Measurements from ENCODE around the gene PHRF1.

The PHRF1 gene

DNA sequence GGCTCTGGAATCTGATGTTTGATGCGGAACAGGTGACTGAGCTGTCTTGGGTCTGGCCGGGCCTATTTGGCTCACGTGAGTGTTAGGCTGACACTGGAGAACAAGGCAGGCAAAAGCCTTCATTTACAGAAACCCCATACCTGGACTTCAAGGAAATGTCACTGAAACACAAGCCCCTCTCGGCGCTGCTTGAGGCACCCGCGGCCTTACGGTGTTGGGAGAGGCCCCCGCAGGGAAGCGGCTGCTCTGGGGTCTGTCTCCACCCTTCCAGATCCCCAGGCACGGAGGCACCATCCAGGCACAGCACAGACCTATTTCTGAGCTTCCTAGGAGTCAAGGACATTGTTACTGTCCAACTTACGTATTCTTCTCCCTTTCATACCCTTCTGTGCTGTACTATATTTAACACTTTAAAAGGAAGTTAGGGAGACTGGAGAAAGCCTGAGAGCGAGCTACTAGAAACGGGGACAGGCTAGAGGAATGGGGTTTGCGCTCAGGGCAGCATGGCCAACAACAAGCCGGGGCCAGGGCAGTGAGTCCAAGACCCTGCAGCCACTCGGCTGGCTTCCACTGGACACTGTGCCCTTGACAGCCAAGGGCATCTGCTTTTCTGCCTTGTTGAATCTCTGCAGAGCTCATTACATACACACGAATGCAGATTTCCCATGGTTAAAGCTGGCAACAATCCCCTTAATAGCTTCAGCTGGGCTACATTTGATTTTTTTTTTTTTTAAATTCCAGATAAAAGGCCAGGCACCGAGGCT lies 84.6 kb downstream of the PHRF1 start:
- no peak for DNase-seq

Data from NCI-H2227 treated with DMSO at 0.1 percent for 48 hours (cell line).